Lower leg skin (tissue), 3 donors: ENCODE data around the gene DNAJB12.

ENCODE experiments used
- CTCF ChIP-seq, 3 donors: fragments of 450-650 bp; IDR thresholded peaks; one replicate each; pipeline ENCODE4 v1.5.1; 2016; ENCODE audit warnings: antibody characterized with exemption in 3 of 3, mild to moderate bottlenecking in 3 of 3, moderate library complexity in 2 of 3
- POLR2A ChIP-seq, 2 donors: fragments of 450-650 bp; IDR thresholded peaks; one replicate each; pipeline ENCODE4 v1.6.1; 2016 to 2017; ENCODE audit warnings: antibody characterized with exemption in 2 of 2, mild to moderate bottlenecking in 1 of 2, moderate library complexity in 1 of 2

- TF ChIP-seq POLR2A (IDR thresholded peaks at IDR 0.05) (no peak), CTCF (IDR thresholded peaks at IDR 0.05) (no peak)
These were observed 37.9 kb upstream of the DNAJB12 start for GRCh38 chr10:72392571-72392970.
